Body of pancreas (tissue), 4 donors: ENCODE measurements around the gene PCGF1.

ENCODE experiments used
- POLR2A ChIP-seq, 3 donors: fragments of 450-650 bp; IDR thresholded peaks; one replicate each; pipeline ENCODE4 v1.6.1; 2016; ENCODE audit warnings: antibody characterized with exemption in 3 of 3, mild to moderate bottlenecking in 2 of 3
- TF ChIP-seq, protein P1 (sequence below), 7 experiments: fragments of 450-650 bp in 4 of 7; fragments of 200-600 bp in 3 of 7; sonication (generic) in 3 of 7; IDR thresholded peaks; one replicate each; pipeline ENCODE4 v1.5.1; 2016 to 2019; ENCODE audit warnings: antibody characterized with exemption in 7 of 7

DNA sequence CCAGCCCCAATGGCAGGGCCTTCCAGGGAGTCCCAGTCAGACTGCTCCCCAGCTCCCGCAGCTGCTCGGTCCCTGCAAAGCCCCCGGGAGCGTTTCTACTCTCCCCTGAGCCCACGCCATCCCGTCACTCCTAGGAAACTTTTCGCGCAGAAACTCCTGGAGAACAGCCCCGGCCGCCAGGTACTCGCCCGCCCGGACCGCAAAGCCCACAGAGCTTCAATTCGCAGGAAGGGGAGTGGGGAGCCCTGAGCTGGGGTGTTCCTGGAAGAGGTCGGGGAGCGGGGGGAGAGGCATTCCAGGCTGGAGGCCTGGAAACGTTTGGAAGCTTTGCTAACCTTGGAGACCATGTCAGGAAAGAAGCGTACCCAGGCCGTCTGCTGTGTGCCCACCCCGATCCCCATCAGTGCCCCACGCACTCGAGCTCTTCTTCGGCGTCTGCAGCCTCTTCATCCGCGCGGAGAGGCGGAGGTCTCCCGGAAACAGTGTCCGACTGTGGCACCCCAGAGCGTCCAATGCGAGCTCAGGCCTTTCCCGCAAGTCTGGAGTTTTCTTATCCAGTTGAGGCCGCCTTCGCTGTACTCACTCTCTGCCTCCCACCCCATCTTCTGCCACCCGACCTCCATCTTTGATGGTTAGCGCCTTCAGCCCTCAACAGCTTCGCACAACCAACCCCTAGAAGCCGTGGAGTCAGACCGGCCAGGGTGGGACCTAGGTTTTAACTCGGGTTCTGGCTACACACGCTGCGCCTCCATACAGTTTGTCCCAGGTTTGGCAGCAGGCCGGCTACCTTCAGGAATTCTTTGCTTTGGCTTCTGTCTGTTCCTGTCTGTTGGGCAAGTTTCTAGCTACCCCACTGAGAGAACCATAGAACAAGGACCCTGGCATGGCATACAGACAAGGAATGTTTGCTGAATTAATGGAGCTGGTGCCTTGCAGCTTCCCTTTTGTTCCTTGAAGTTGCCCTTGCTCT is 3.7 kb downstream of the PCGF1 start:
- TF ChIP-seq, protein P1, sequence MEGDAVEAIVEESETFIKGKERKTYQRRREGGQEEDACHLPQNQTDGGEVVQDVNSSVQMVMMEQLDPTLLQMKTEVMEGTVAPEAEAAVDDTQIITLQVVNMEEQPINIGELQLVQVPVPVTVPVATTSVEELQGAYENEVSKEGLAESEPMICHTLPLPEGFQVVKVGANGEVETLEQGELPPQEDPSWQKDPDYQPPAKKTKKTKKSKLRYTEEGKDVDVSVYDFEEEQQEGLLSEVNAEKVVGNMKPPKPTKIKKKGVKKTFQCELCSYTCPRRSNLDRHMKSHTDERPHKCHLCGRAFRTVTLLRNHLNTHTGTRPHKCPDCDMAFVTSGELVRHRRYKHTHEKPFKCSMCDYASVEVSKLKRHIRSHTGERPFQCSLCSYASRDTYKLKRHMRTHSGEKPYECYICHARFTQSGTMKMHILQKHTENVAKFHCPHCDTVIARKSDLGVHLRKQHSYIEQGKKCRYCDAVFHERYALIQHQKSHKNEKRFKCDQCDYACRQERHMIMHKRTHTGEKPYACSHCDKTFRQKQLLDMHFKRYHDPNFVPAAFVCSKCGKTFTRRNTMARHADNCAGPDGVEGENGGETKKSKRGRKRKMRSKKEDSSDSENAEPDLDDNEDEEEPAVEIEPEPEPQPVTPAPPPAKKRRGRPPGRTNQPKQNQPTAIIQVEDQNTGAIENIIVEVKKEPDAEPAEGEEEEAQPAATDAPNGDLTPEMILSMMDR (IDR thresholded peaks at IDR 0.05), result no peak
- no peak for TF ChIP-seq POLR2A (IDR thresholded peaks at IDR 0.05)
